Activated T-cell treated with anti-CD3 and anti-CD28 coated beads for 48 hours (primary cell): ENCODE results near the gene ZNF385C.

Experiments
- DNase-seq: peaks from one replicate; pipeline ENCODE4 v3.0.0-alpha.2; 2020; ENCODE audit warnings: low read depth

ZNF385C gene

GRCh38 chr17:41988418-41988817 lies 109.9 kb downstream of the ZNF385C start:
- DNase-seq = no peak

- no peak for DNase-seq
These were observed 110.6 kb downstream of the ZNF385C start for GRCh38 chr17:41987642-41988041.

GRCh38 chr17:41986634-41987033 lies 111.6 kb downstream of the ZNF385C start:
- no peak for DNase-seq

- DNase-seq = no peak
These were observed 112.4 kb downstream of the ZNF385C start for GRCh38 chr17:41985919-41986318.

- no peak for DNase-seq
These were observed 113.8 kb downstream of the ZNF385C start for GRCh38 chr17:41984454-41984853.

GRCh38 chr17:41982026-41982760 lies 116.1 kb downstream of the ZNF385C start:
- DNase-seq = no peak

- no peak for DNase-seq
These were observed 120.3 kb downstream of the ZNF385C start for GRCh38 chr17:41977991-41978390.

GRCh38 chr17:41976142-41976768 lies 122.0 kb downstream of the ZNF385C start:
- DNase-seq = no peak
